Inferior parietal cortex (tissue), 1 donor: Measurements from ENCODE around the gene ABCF2.

ENCODE experiments used
- DNase-seq: peaks from one replicate; pipeline ENCODE4 v3.0.0-alpha.2; 2016; ENCODE audit errors: extremely low spot score

Gene ABCF2

DNA sequence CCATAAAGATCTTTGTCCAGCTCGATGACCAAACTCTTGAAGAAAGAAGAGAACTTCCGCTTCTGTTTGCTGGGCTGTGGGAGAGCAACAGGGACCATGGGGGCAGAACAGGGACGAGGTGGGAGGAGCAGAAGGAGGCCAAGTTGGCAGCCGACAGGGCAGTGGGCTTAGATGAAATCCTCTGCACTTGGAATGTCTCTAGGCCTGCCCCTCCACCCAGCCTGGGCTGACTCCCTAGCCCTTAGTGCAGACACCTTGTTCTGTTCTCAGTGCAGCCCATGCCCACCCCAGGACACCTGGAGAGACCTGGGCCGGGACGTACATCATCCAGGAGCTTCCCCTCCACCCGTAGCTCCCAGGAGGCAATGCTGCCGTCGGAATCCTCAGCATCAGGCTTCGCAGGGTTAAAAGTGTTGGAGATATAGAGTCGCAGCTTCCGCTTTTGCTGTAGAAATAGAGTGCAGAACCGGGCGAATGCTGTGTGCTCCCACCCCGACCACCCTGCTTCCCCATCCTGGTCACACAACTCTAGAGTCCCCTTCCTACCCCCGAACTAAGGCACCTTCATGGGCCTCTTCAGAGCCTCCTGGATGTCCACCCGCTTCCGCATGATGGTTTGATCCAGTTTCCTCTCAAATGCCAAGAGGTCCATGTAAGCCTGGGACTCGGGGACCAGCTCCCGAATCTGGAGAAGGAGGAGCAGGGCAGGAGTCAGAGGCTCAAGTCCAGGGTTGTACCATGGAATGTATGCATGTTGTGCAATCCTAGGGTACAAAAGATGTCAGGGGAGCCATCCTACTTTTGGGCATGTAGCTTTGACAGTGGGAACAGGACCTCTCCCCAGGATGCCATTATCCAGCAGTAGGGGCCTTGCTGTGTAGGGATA lies 15.4 kb upstream of the ABCF2 start:
- no peak for DNase-seq

- no peak for DNase-seq
Observed at GRCh38 chr7:151241755-151242096, 14.7 kb upstream of the ABCF2 start.

- DNase-seq = no peak
Observed at GRCh38 chr7:151240942-151241754, 14.1 kb upstream of the ABCF2 start.

GRCh38 chr7:151240536-151240935 lies 13.5 kb upstream of the ABCF2 start:
- no peak for DNase-seq

GRCh38 chr7:151239837-151240459 lies 12.9 kb upstream of the ABCF2 start:
- DNase-seq = no peak

DNA sequence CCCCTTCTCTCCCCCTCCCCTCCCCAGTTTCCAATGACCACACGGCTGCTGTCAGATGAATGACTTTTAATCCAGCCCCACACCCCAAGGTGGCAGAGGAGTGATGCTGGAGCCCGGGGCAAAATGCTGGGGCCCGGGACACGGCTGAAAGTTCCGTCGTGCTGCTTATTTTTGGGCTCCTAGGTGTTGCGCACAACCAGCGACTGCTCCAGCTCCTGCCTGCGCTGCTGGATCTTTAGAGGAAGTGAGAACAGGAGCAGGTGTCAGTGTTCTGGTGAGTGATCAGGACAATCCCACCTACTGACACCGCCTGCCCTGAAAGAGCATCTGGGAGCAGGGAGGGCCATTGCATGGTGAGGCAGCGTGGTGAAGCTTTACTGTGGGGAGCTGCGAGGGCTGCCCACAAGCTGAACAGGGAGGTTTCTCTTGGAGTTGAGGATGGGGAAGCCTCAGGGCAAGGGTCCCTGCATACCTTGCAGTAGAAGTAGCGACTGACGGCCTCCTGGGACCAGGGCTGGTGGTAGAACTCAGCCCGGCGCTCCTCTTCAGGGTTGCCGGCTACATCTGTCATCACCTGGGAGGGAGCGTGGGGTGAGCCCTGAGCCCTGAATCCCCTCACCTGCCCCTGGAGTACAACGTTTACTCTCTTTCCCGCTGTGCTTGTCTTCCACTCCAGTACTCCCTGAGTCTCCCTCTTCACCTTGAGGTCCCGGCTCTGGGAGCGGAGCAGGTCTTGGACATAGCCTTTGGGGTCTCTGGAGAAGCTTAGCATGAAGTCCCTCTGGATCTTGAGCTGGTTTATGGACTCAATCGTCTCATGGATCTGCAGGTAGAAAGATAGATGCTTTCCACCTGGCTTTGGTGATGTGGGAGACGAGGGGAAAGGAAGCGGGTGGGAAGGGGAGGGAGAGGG lies 12.2 kb upstream of the ABCF2 start:
- DNase-seq = no peak

DNA sequence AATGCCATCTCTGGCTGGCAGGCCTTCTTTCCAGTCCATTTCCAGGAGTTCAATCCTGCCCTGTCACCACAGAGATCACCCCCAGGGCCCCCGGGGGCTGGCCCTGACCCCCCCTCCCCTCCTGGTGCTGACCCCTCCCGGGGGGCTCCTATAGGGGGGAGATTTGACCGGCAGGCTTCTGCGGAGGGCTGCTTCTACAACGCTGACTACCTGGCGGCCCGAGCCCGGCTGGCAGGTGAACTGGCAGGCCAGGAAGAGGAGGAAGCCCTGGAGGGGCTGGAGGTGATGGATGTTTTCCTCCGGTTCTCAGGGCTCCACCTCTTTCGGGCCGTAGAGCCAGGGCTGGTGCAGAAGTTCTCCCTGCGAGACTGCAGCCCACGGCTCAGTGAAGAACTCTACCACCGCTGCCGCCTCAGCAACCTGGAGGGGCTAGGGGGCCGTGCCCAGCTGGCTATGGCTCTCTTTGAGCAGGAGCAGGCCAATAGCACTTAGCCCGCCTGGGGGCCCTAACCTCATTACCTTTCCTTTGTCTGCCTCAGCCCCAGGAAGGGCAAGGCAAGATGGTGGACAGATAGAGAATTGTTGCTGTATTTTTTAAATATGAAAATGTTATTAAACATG lies 11.3 kb upstream of the ABCF2 start:
- DNase-seq = no peak

GRCh38 chr7:151237244-151238189 lies 10.5 kb upstream of the ABCF2 start:
- DNase-seq = no peak

- DNase-seq = no peak
Observed at GRCh38 chr7:151236406-151236805, 9.4 kb upstream of the ABCF2 start.

DNA sequence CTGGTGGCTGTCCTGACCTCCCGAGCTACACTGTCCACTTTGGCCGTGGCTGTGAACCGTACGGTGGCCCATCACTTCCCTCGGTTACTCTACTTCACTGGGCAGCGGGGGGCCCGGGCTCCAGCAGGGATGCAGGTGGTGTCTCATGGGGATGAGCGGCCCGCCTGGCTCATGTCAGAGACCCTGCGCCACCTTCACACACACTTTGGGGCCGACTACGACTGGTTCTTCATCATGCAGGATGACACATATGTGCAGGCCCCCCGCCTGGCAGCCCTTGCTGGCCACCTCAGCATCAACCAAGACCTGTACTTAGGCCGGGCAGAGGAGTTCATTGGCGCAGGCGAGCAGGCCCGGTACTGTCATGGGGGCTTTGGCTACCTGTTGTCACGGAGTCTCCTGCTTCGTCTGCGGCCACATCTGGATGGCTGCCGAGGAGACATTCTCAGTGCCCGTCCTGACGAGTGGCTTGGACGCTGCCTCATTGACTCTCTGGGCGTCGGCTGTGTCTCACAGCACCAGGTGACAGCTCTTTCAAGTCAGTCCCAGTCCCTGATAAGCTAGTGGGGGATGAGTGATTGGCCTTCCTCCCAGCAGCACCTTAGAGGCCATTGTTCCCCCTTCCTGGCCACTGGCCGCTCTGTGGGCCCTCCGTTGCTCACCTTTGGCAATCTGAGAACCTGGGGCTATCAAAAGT lies 8.2 kb upstream of the ABCF2 start:
- no peak for DNase-seq

GRCh38 chr7:151233804-151234203 lies 6.8 kb upstream of the ABCF2 start:
- no peak for DNase-seq

- DNase-seq = peak; percentile 53
Observed at GRCh38 chr7:151232917-151233701, 6.1 kb upstream of the ABCF2 start.

DNA sequence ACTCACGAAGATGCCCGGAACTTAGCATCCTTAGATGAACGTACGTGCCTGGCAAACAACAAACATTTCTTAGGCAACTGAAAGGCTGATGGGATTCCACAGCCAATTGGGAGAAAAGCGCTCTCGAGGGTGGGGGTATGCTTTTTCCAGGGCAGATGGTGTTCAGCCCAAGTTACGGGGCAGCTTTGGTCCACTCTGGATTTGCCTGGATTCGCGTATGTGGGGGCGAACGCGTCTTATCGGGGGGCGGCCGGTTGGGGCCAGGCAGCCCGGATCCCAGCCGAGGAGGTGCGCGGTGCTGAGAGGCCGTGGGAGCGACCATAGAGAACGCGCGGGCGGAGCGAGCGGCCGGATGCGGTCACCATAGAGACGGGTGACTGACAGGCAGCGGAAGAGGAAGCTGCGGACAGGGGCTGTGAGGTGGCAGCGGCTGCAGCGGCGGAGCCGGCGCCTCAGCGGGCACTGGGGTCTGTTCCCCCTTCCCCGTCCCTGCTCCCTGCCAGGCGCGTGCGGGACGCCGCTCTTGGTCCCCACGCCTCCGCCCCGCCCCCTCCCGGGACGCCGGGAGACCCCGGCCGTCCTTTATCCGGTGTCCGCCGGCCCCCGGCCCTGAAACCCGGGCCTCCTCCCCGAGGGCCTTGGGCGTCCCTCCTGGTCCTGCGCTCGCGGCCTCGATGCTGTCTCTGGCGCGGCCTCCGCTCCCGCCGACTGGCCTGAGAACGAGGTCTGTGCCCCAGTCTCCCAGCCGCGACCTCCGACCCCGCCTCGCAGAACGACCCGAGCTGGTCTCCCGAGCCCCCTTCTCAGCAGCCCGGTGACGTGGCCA lies 5.3 kb upstream of the ABCF2 start, which contains the start of gene CHPF2:
TSS of gene CHPF2 (plus strand) at position 393 of the 826 bp plus-strand sequence. CDS start 1,529 bp downstream, outside the sequence.
- DNase-seq = peak; percentile 88

DNA sequence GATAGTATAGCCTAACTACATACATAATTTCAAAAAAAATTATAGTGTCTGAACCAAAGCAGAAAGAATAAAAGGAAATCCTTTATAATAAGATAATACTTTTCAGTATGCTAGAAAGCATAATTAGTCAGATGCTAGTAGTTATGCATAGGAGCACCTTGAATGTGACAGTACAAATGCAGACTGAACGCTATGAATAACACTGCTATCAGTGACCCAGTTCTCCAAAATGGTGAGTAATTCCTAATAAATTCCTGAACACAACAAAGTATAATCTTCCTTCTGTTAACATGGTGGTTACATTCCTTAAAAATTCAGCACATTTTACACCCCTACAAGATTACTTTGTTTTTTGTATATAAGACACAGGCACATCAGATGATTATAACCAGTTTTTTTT lies 4.1 kb upstream of the ABCF2 start:
- DNase-seq = no peak

DNA sequence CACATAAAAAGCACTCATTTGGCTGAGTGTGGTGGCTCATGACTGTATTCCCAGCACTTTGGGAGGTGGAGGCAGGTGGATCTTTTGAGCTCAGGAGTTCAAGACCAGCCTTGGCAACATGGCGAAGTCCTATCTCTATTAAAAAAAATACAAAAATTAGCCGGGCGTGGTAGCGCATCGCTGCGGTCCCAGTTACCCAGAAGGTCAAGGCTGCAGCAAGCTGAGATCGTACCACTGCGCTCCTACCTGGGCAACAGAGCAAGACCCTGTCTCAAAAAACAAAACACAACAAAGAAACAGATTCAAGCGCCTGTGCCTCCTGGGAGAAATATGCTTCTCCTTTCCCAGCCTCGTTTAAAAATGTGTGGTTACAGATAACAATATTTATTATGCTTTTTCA lies 2.2 kb upstream of the ABCF2 start:
- DNase-seq = no peak

DNA sequence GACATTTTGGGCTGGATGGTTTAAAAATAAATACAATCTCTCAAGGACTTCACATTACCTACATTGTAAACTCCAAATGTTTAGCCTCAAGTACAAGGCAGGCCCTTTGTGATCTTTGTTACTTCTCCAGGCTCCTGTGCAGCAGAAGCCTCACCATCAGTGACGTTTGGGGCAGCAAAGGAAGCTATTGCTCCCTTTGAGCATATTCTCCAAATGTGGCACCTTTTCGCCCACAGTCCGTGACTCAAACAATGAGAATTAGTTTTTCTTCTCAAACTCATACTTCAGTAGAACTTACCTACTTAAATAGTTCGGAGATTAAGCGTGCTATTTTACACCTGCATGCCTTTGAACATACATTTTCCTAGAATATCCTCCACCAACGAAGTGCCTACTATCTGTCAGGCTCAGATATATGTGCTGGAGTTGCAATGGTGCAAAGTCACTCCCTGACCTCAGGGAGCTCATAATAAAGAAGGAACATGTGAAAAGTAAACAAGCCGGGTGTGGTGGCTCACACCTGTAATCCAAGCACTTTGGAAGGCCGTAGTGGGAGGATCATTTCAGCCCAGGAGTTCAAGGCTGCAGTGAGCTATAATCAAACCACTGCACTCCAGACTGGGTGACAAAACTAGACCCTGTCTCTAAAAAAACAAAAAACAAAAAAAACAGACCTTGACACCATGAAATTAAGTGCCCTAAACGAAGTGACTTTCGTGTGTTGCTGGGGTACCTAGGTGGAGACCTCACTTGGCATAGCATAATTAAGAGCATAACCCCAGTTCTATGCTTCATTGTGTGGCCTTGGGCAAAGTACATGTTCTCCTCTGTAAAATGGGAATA lies 1.2 kb upstream of the ABCF2 start:
- DNase-seq = no peak

GRCh38 chr7:151226560-151226874 lies 488 bp downstream of the ABCF2 start:
- DNase-seq = no peak
